HL-60 (cell line): ENCODE results near the gene GLB1L.
"Not testable (repeated sequence)": the region's sequence is repeated elsewhere in the genome, so short reads cannot be mapped to it uniquely, and the experiment has no call there.

Source experiments
- DNase-seq, 2 experiments: peaks; one replicate each; pipeline ENCODE4 v3.0.0-alpha.2; 2010 to 2020; ENCODE audit warnings: low read depth in 1 of 2, low spot score in 1 of 2
- H3K27ac ChIP-seq: fragments of 250-450 bp; sonication (Bioruptor Pico); replicated peaks from 2 replicates; pipeline ENCODE4 v1.5.1; 2020; ENCODE audit warnings: mild to moderate bottlenecking, moderate library complexity
- H3K27me3 ChIP-seq: fragments of 250-450 bp; sonication (Bioruptor Pico); 2 replicates; pipeline ENCODE4 v1.5.1; 2021; ENCODE audit warnings: mild to moderate bottlenecking, moderate library complexity; ENCODE audit not compliant: insufficient read depth, poor library complexity, severe bottlenecking
- H3K4me3 ChIP-seq: replicated peaks from 2 replicates; pipeline ENCODE4 v1.5.1; 2011; ENCODE audit warnings: mild to moderate bottlenecking, control low read depth, low read length; ENCODE audit not compliant: insufficient read depth
- GABPA ChIP-seq: IDR thresholded peaks from 2 replicates; pipeline ENCODE4 v1.6.1; 2012; ENCODE audit warnings: low read depth
- POLR2AphosphoS5 ChIP-seq: IDR thresholded peaks from 2 replicates; pipeline ENCODE4 v1.6.1; 2012; ENCODE audit warnings: low read depth
- SPI1 ChIP-seq: IDR thresholded peaks from 2 replicates; pipeline ENCODE4 v1.6.1; 2012; ENCODE audit warnings: low read depth, mild to moderate bottlenecking, borderline replicate concordance
- TF ChIP-seq, protein P1 (sequence below): IDR thresholded peaks from 2 replicates; pipeline ENCODE4 v1.6.1; 2012; ENCODE audit warnings: low read depth; ENCODE audit not compliant: insufficient replicate concordance
- TF ChIP-seq, protein P2 (sequence below): IDR thresholded peaks from one replicate; pipeline ENCODE4 v1.5.1; 2011; ENCODE audit warnings: low read length, control low read depth, inconsistent platforms; ENCODE audit not compliant: insufficient read depth

Gene GLB1L

DNA sequence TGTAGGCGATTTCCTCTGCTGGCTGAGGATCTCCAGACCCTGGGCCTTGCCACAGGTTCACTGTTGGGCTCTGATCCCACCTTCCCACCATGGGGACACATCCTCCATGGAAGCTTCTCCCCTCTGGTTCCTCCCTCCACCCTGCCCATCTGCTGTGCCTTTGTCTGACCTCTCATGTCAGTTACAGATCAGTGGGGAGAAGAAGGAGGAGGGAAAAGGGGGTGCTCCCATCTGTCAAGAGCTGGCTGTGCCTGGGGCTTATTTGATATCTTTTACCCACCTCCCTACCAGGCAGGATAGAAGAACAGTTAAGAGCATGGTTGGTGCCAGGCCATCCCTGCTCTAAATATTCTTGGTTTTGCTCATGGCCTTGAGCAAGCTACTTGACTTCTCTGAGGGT is 21.6 kb upstream of the GLB1L start:
- TF ChIP-seq GABPA, result no peak
- TF ChIP-seq POLR2AphosphoS5, result no peak
- TF ChIP-seq, protein P1, sequence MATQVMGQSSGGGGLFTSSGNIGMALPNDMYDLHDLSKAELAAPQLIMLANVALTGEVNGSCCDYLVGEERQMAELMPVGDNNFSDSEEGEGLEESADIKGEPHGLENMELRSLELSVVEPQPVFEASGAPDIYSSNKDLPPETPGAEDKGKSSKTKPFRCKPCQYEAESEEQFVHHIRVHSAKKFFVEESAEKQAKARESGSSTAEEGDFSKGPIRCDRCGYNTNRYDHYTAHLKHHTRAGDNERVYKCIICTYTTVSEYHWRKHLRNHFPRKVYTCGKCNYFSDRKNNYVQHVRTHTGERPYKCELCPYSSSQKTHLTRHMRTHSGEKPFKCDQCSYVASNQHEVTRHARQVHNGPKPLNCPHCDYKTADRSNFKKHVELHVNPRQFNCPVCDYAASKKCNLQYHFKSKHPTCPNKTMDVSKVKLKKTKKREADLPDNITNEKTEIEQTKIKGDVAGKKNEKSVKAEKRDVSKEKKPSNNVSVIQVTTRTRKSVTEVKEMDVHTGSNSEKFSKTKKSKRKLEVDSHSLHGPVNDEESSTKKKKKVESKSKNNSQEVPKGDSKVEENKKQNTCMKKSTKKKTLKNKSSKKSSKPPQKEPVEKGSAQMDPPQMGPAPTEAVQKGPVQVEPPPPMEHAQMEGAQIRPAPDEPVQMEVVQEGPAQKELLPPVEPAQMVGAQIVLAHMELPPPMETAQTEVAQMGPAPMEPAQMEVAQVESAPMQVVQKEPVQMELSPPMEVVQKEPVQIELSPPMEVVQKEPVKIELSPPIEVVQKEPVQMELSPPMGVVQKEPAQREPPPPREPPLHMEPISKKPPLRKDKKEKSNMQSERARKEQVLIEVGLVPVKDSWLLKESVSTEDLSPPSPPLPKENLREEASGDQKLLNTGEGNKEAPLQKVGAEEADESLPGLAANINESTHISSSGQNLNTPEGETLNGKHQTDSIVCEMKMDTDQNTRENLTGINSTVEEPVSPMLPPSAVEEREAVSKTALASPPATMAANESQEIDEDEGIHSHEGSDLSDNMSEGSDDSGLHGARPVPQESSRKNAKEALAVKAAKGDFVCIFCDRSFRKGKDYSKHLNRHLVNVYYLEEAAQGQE, result no peak
- TF ChIP-seq SPI1, result no peak
- TF ChIP-seq, protein P2, sequence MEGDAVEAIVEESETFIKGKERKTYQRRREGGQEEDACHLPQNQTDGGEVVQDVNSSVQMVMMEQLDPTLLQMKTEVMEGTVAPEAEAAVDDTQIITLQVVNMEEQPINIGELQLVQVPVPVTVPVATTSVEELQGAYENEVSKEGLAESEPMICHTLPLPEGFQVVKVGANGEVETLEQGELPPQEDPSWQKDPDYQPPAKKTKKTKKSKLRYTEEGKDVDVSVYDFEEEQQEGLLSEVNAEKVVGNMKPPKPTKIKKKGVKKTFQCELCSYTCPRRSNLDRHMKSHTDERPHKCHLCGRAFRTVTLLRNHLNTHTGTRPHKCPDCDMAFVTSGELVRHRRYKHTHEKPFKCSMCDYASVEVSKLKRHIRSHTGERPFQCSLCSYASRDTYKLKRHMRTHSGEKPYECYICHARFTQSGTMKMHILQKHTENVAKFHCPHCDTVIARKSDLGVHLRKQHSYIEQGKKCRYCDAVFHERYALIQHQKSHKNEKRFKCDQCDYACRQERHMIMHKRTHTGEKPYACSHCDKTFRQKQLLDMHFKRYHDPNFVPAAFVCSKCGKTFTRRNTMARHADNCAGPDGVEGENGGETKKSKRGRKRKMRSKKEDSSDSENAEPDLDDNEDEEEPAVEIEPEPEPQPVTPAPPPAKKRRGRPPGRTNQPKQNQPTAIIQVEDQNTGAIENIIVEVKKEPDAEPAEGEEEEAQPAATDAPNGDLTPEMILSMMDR, result no peak
- Histone ChIP-seq H3K27me3 (no peaks in the 10 kb centered on the region), H3K4me3 (no peak overlapping the region), H3K27ac (no peak overlapping the region)
- DNase-seq, result no peak

DNA sequence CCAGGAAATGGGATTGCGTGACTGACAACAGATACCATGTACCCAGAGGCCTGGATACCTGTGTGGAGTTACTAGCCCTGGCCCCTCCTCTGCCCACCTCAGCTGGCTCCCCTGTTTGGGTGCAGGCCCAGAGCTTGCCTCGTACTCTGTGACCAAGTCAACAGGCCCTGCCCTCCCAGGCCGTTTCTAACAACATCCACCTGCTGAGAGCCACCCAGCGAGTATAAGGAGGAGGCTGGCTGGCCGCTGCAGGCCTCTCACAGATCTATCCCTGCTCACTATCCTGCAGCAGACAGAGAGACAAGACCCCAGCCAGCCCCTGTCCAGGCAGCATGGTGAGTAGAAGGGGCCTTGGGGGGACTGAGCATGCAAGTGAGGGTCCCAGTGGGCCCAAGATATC is 21.0 kb upstream of the GLB1L start:
- H3K27ac ChIP-seq, result no peak overlapping the region
- DNase-seq, result no peak
- TF ChIP-seq, protein P1, result no peak
- TF ChIP-seq GABPA, result no peak
- no peak for TF ChIP-seq SPI1
- TF ChIP-seq, protein P2, result no peak
- no peak for TF ChIP-seq POLR2AphosphoS5
- no peak overlapping the region for H3K4me3 ChIP-seq
- H3K27me3 ChIP-seq, result no peaks in the 10 kb centered on the region

DNA sequence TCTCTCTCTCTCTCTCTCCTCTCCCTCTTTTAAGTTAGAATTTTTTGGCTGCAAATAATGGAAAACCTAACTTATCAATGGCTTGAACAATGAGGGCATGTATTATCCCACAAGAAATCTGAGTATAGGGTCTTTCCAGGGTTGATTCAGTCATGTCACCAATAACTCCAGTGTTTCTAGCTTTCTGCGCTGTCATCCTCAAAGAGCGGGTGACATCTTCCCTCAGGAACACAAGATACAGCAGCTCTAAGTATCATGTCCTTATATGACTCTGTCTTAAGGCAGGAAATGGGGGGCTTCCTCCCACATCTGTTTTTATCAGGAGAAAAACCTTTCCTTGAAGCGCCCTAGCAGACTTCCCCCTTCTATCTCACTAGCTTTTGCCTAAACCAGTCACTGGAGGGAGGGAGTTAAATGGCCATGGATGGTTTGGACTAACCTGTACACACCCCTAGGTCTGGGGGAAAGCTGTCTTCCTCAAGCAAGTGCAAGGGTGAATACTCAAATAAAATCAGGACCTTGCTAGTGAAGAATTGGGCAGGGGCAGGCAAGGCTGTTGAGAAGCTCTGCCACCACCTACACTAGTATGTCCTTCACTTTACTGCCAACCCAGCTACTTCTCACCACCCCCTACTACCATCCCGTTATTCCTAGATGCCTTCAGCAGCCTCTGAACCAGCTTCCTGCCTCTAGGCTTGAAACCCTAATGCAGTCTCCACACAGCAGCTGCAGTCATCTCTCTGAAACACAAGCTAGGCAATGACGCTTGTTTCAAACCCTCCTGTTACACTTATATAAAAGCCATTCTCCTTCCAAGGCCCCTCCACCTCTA is 16.0 kb upstream of the GLB1L start:
- no peak for DNase-seq
- no peak overlapping the region for H3K4me3 ChIP-seq
- no peak for TF ChIP-seq POLR2AphosphoS5
- H3K27ac ChIP-seq, result no peak overlapping the region
- no peaks in the 10 kb centered on the region for H3K27me3 ChIP-seq

DNA sequence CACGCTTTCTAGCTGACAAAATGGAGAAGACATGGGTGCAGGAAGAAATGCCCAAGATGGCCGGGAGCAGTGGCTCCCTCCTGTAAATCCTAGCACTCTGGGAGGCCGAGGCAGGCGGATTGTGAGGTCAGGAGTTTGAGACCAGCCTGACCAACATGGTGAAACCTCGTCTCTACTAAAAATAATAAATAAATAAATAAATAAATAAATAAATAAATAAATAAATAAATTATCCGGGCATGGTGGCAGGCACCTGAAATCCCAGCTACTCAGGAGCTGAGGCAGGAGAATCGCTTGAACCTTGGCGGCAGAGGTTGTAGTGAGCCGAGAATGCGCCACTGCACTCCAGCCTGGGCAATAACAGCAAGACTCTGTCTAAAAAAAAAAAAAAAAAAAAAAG is 13.7 kb upstream of the GLB1L start:
- not testable (repeated sequence) for H3K27me3 ChIP-seq, DNase-seq, H3K4me3 ChIP-seq

More for the DNA sequence above, 13.7 kb upstream of the GLB1L start:
- H3K27ac ChIP-seq, result not testable (repeated sequence)
